ENCODE data around the gene ITIH3. TPM values are rescaled to one million over a fixed set of nuclear protein-coding genes. Genes with fewer than 3 reads are reported as not detected.
"Not testable (repeated sequence)": the region's sequence is repeated elsewhere in the genome, so short reads cannot be mapped to it uniquely, and the experiment has no call there.

Gene ITIH3
- total and polyA plus RNA-seq, 4 donors = 507 to 1,326 (median 909) TPM

GRCh38 chr3:52775877-52776276, 18.7 kb upstream of the ITIH3 start:
- Histone ChIP-seq H3K9me3 (ENCODE audit: control insufficient read depth in 4 of 4, low read length in 3 of 4) (no peaks in the 10 kb centered on the region), H3K4me1 (ENCODE audit: control insufficient read depth in 4 of 4, insufficient read depth in 4 of 4, low read length in 3 of 4) (peaks cover 9 to 80% (median 60%) of the 10 kb centered on the region in 4 donors), H3K27ac (ENCODE audit: low read depth in 1 of 2, low read length in 2 of 2) (peak overlapping the region; percentile 92 to 99), H3K4me3 (ENCODE audit: low read depth in 1 of 3, low read length in 3 of 3) (no peak overlapping the region), H3K27me3 (ENCODE audit: control insufficient read depth in 4 of 4, insufficient read depth in 4 of 4, low read length in 3 of 4) (no peaks in the 10 kb centered on the region), H3K9ac (ENCODE audit: low read depth in 1 of 2, low read length in 2 of 2) (peak overlapping the region in 1 of 2 donors; percentile 78), H3K36me3 (ENCODE audit: control insufficient read depth in 4 of 4, insufficient read depth in 3 of 4, low read depth in 1 of 4, low read length in 3 of 4) (peaks cover 0 to 7% (median 3%) of the 10 kb centered on the region in 4 donors)
- TF ChIP-seq SP1 (IDR thresholded peaks at IDR 0.05) (no peak), NR2F2 (IDR thresholded peaks at IDR 0.05) (no peak), GABPA (IDR thresholded peaks at IDR 0.05 in 1 of 2, conservative IDR thresholded peaks at IDR 0.05 in 1 of 2) (no peak), JUND (IDR thresholded peaks at IDR 0.05) (no peak), TAF1 (conservative IDR thresholded peaks at IDR 0.05) (peak; percentile 68), RAD21 (IDR thresholded peaks at IDR 0.05) (peak in 1 of 2 donors; percentile 7), ZBTB33 (IDR thresholded peaks at IDR 0.05) (no peak)
- DNase-seq (ENCODE audit: low spot score) = peak; percentile 32
- 28% methylated on average over 8 of the region's 8 CpGs for WGBS

GRCh38 chr3:52776486-52776885, 18.1 kb upstream of the ITIH3 start:
- Histone ChIP-seq H3K9ac (ENCODE audit: low read depth in 1 of 2, low read length in 2 of 2) (peak overlapping the region in 1 of 2 donors; percentile 78), H3K27ac (ENCODE audit: low read depth in 1 of 2, low read length in 2 of 2) (peak overlapping the region; percentile 92 to 99), H3K4me3 (ENCODE audit: low read depth in 1 of 3, low read length in 3 of 3) (peak overlapping the region in 1 of 3 donors; percentile 49), H3K4me1 (ENCODE audit: control insufficient read depth in 4 of 4, insufficient read depth in 4 of 4, low read length in 3 of 4) (peaks cover 9 to 77% (median 61%) of the 10 kb centered on the region in 4 donors)
- H3K36me3 ChIP-seq (ENCODE audit: control insufficient read depth in 4 of 4, insufficient read depth in 3 of 4, low read depth in 1 of 4, low read length in 3 of 4); H3K9me3 ChIP-seq (ENCODE audit: control insufficient read depth in 4 of 4, low read length in 3 of 4); DNase-seq (ENCODE audit: low spot score); H3K27me3 ChIP-seq (ENCODE audit: control insufficient read depth in 4 of 4, insufficient read depth in 4 of 4, low read length in 3 of 4): not testable (repeated sequence)
- 43% methylated on average over 6 of the region's 6 CpGs for WGBS

GRCh38 chr3:52777127-52777958, 17.3 kb upstream of the ITIH3 start, which contains the start of gene ITIH1:
ITIH1 (plus strand) TSS chr3:52777599; CDS start chr3:52777616, 17 bp downstream.
- Histone ChIP-seq H3K36me3 (ENCODE audit: control insufficient read depth in 4 of 4, insufficient read depth in 3 of 4, low read depth in 1 of 4, low read length in 3 of 4) (peaks cover 2 to 16% (median 8%) of the 10 kb centered on the region in 4 donors), H3K9me3 (ENCODE audit: control insufficient read depth in 4 of 4, low read length in 3 of 4) (no peaks in the 10 kb centered on the region), H3K4me3 (ENCODE audit: low read depth in 1 of 3, low read length in 3 of 3) (peak within 1 kb of the TSS; percentile 49 to 86 (median 73)), H3K27me3 (ENCODE audit: control insufficient read depth in 4 of 4, insufficient read depth in 4 of 4, low read length in 3 of 4) (no peaks in the 10 kb centered on the region), H3K4me1 (ENCODE audit: control insufficient read depth in 4 of 4, insufficient read depth in 4 of 4, low read length in 3 of 4) (peaks cover 11 to 80% (median 63%) of the 10 kb centered on the region in 4 donors), H3K27ac (ENCODE audit: low read depth in 1 of 2, low read length in 2 of 2) (peak within 1 kb of the TSS; percentile 92 to 99), H3K9ac (ENCODE audit: low read depth in 1 of 2, low read length in 2 of 2) (peak within 1 kb of the TSS; percentile 76 to 97)
- WGBS = 37% methylated on average over 12 of the region's 12 CpGs
- DNase-seq (ENCODE audit: low spot score) = peak; percentile 39
- TF ChIP-seq TAF1 (conservative IDR thresholded peaks at IDR 0.05) = peak; percentile 46
- TF ChIP-seq EGR1 (IDR thresholded peaks at IDR 0.05; ENCODE audit: low read depth in 2 of 2) = no peak
- no peak for TF ChIP-seq GABPA (IDR thresholded peaks at IDR 0.05 in 1 of 2, conservative IDR thresholded peaks at IDR 0.05 in 1 of 2)
- TF ChIP-seq FOXA1 (IDR thresholded peaks at IDR 0.05) = peak; percentile 61
- TF ChIP-seq NR2F2 (IDR thresholded peaks at IDR 0.05) = no peak
- peak; percentile 20 to 48 for TF ChIP-seq HNF4A (conservative IDR thresholded peaks at IDR 0.05)
- no peak for TF ChIP-seq CTCF (IDR thresholded peaks at IDR 0.05; ENCODE audit: low read depth, low read length, missing input control)
- TF ChIP-seq SP1 (IDR thresholded peaks at IDR 0.05) = peak; percentile 29
- TF ChIP-seq, protein P1, sequence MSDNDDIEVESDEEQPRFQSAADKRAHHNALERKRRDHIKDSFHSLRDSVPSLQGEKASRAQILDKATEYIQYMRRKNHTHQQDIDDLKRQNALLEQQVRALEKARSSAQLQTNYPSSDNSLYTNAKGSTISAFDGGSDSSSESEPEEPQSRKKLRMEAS (IDR thresholded peaks at IDR 0.05) = no peak
- no peak for TF ChIP-seq RAD21 (IDR thresholded peaks at IDR 0.05)
- no peak for TF ChIP-seq ZBTB33 (IDR thresholded peaks at IDR 0.05)
- TF ChIP-seq, protein P2, sequence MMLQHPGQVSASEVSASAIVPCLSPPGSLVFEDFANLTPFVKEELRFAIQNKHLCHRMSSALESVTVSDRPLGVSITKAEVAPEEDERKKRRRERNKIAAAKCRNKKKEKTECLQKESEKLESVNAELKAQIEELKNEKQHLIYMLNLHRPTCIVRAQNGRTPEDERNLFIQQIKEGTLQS (IDR thresholded peaks at IDR 0.05) = no peak
- TF ChIP-seq HNF4G (IDR thresholded peaks at IDR 0.05) = no peak
- TF ChIP-seq REST (IDR thresholded peaks at IDR 0.05) = peak; percentile 66
